Keratinocyte (primary cell): ENCODE data around the gene LMTK2. TPM values are rescaled to one million over a fixed set of nuclear protein-coding genes. Genes with fewer than 3 reads are reported as not detected.

Experiments used
- DNase-seq: peaks from one replicate; pipeline ENCODE4 v3.0.0-alpha.2; 2011; ENCODE audit warnings: low read depth, missing footprints, low spot score
- FAIRE-seq: peaks from 2 replicates; lab custom pipeline; 2011; peaks lifted over from hg19 to GRCh38; lab: Jason Lieb, UNC
- H2AFZ ChIP-seq: 2 replicates; pipeline ENCODE4 v1.6.0; 2012; ENCODE audit warnings: low read length, control low read depth, inconsistent platforms; ENCODE audit not compliant: control insufficient read depth
- H3K27ac ChIP-seq: 2 replicates; pipeline ENCODE4 v1.5.1; 2011; ENCODE audit warnings: low read length; ENCODE audit not compliant: control insufficient read depth, insufficient read depth
- H3K27me3 ChIP-seq: 3 replicates; pipeline ENCODE4 v1.6.0; 2011; ENCODE audit warnings: low read length; ENCODE audit not compliant: control insufficient read depth, insufficient read depth; ENCODE audit errors: extremely low read depth
- H3K36me3 ChIP-seq, 2 experiments: 2 replicates in 1 of 2; 3 replicates in 1 of 2; pipeline ENCODE4 v1.5.1; 2011; ENCODE audit warnings: low read length in 2 of 2, mild to moderate bottlenecking in 1 of 2; ENCODE audit not compliant: control insufficient read depth in 2 of 2, insufficient read depth in 2 of 2; ENCODE audit errors: extremely low read depth in 1 of 2
- H3K4me1 ChIP-seq: 3 replicates; pipeline ENCODE4 v1.5.1; 2011; ENCODE audit warnings: low read length; ENCODE audit not compliant: control insufficient read depth, insufficient read depth; ENCODE audit errors: extremely low read depth
- H3K4me2 ChIP-seq: 3 replicates; pipeline ENCODE4 v1.6.0; 2011; ENCODE audit warnings: low read depth, low read length; ENCODE audit not compliant: control insufficient read depth, insufficient read depth; ENCODE audit errors: extremely low read depth
- H3K4me3 ChIP-seq, 3 experiments: fragments of 200-600 bp in 1 of 3; sonication (generic) in 1 of 3; 2 replicates in 2 of 3; 3 replicates in 1 of 3; pipeline ENCODE4 v1.5.1; 2011 to 2016; ENCODE audit warnings: low read length in 3 of 3, mild to moderate bottlenecking in 3 of 3, control low read depth in 2 of 3, inconsistent platforms in 1 of 3, low read depth in 1 of 3, mixed read lengths in 1 of 3, mixed run types in 1 of 3, moderate library complexity in 1 of 3; ENCODE audit not compliant: control insufficient read depth in 2 of 3, insufficient read depth in 2 of 3; ENCODE audit errors: extremely low read depth in 1 of 3
- H3K79me2 ChIP-seq: 2 replicates; pipeline ENCODE4 v1.6.0; 2012; ENCODE audit warnings: low read length; ENCODE audit not compliant: control insufficient read depth, insufficient read depth
- H3K9ac ChIP-seq: 3 replicates; pipeline ENCODE4 v1.6.0; 2011; ENCODE audit warnings: low read length; ENCODE audit not compliant: control insufficient read depth, insufficient read depth; ENCODE audit errors: extremely low read depth
- H3K9me1 ChIP-seq: 3 replicates; pipeline ENCODE4 v1.6.0; 2011; ENCODE audit warnings: low read length; ENCODE audit not compliant: control insufficient read depth, insufficient read depth; ENCODE audit errors: extremely low read depth
- H3K9me3 ChIP-seq: 2 replicates; pipeline ENCODE4 v1.5.1; 2012; ENCODE audit warnings: low read depth, low read length; ENCODE audit not compliant: control insufficient read depth
- H4K20me1 ChIP-seq: 3 replicates; pipeline ENCODE4 v1.6.0; 2011; ENCODE audit warnings: low read length; ENCODE audit not compliant: control insufficient read depth, insufficient read depth; ENCODE audit errors: extremely low read depth
- EZH2 ChIP-seq: IDR thresholded peaks from one replicate; pipeline ENCODE4 v1.6.1; 2012; ENCODE audit warnings: inconsistent platforms, mild to moderate bottlenecking, low read length, moderate library complexity
- dilution Hi-C: fragments of 300-500 bp; cut with MboI; formaldehyde crosslinking; loops from one replicate; pipeline ENCODE4 v1.7.0; 2020; ENCODE audit warnings: low sequenced_read_pairs; ENCODE audit not compliant: extremely low pct_ligation_motif_present
- polyA plus RNA-seq, 5 experiments: library from polyadenylated mRNA; depleted of rRNA in 3 of 5; stranded (reverse) in 3 of 5; stranded (forward) in 1 of 5; unstranded in 1 of 5; fragments of >200 nt; gene quantifications; 1 replicate in 1 of 5; 2 replicates in 3 of 5; 3 replicates in 1 of 5; pipeline versions ENCODE4 v1.2.1 to v1.2.3, GENCODE V29; 2011 to 2012; ENCODE audit warnings: missing spikeins in 2 of 5, low read depth in 1 of 5, low replicate concordance in 1 of 5
- TF ChIP-seq, protein P1 (sequence below), 3 experiments: IDR thresholded peaks in 1 of 3; conservative IDR thresholded peaks in 1 of 3; optimal IDR thresholded peaks in 1 of 3; 2 replicates in 2 of 3; 3 replicates in 1 of 3; pipeline versions ENCODE3 to v1.5.1; 2011; ENCODE audit warnings: low read length in 3 of 3, mild to moderate bottlenecking in 3 of 3, moderate library complexity in 2 of 3, control low read depth in 1 of 3, inconsistent platforms in 1 of 3; ENCODE audit not compliant: insufficient read depth in 2 of 3; ENCODE audit errors: extremely low read depth in 1 of 3

The LMTK2 gene
- polyA plus RNA-seq, 1 donor (not counting 4 experiments of a cell fraction or from before 2014, with no cell fraction given): 6.6 TPM

DNA sequence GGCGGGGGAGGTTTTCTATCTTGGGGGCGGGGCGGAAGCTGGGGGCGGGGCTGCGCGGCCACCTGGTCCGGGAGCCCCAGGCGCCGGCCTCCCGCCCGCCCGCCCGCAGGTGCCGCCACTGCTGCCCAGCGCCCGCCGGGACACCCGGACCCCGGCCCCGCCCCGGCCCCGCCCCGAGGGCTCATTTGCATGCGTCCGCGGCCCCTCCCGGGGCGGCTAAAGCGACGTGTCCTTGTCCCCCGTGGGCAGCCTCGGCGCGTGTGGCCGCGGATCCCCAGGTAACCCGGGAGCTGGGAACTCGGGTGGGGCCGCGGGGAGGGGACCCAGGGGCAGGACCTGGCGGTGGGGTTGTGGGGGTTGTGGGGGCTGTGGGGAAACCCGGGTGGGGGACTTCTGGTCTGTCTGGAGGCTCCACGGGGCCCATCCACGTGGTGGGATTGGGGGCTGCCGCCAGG lies 104.6 kb downstream of the LMTK2 start, which contains the start of gene BHLHA15:
Gene BHLHA15, plus strand, starts transcription at position 219 of the 455 bp plus-strand sequence. CDS start 871 bp downstream, outside the sequence.
- no peaks in the 10 kb centered on the region for H4K20me1 ChIP-seq
- H3K9me1 ChIP-seq: no peaks in the 10 kb centered on the region
- no peak within 1 kb of the TSS for H3K4me2 ChIP-seq
- H3K27me3 ChIP-seq: no peaks in the 10 kb centered on the region
- H3K36me3 ChIP-seq: peaks cover 0 to 4% of the 10 kb centered on the region in 2 experiments
- H3K4me1 ChIP-seq: no peaks in the 10 kb centered on the region
- H3K4me3 ChIP-seq: peak within 1 kb of the TSS in 2 of 3 experiments; percentile 22
- TF ChIP-seq, protein P1, sequence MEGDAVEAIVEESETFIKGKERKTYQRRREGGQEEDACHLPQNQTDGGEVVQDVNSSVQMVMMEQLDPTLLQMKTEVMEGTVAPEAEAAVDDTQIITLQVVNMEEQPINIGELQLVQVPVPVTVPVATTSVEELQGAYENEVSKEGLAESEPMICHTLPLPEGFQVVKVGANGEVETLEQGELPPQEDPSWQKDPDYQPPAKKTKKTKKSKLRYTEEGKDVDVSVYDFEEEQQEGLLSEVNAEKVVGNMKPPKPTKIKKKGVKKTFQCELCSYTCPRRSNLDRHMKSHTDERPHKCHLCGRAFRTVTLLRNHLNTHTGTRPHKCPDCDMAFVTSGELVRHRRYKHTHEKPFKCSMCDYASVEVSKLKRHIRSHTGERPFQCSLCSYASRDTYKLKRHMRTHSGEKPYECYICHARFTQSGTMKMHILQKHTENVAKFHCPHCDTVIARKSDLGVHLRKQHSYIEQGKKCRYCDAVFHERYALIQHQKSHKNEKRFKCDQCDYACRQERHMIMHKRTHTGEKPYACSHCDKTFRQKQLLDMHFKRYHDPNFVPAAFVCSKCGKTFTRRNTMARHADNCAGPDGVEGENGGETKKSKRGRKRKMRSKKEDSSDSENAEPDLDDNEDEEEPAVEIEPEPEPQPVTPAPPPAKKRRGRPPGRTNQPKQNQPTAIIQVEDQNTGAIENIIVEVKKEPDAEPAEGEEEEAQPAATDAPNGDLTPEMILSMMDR (optimal IDR thresholded peaks at IDR 0.05 in 1 of 3, IDR thresholded peaks at IDR 0.05 in 1 of 3, conservative IDR thresholded peaks at IDR 0.05 in 1 of 3; ENCODE audit: extremely low read depth in 1 of 3, insufficient read depth in 2 of 3, low read length in 3 of 3): no peak
- no peak for TF ChIP-seq EZH2
- dilution Hi-C loops: no loop called here
- H3K79me2 ChIP-seq: no peaks in the 10 kb centered on the region
- no peak within 1 kb of the TSS for H3K27ac ChIP-seq
- FAIRE-seq: no peak
- no peaks in the 10 kb centered on the region for H3K9me3 ChIP-seq
- DNase-seq: no peak
- no peak within 1 kb of the TSS for H3K9ac ChIP-seq
- H2AFZ ChIP-seq: no peak within 1 kb of the TSS

- DNase-seq (no peak), FAIRE-seq (no peak)
- Histone ChIP-seq H3K27me3 (no peaks in the 10 kb centered on the region), H3K9ac (no peak overlapping the region), H3K9me1 (no peaks in the 10 kb centered on the region), H3K36me3 (peaks cover 0 to 3% of the 10 kb centered on the region in 2 experiments), H2AFZ (no peak overlapping the region), H3K4me2 (no peak overlapping the region), H3K4me1 (no peaks in the 10 kb centered on the region), H3K4me3 (peak overlapping the region in 1 of 3 experiments; percentile 22), H3K9me3 (no peaks in the 10 kb centered on the region), H4K20me1 (no peaks in the 10 kb centered on the region), H3K27ac (no peak overlapping the region), H3K79me2 (no peaks in the 10 kb centered on the region)
- dilution Hi-C loops: no loop called here
- no peak for TF ChIP-seq EZH2
- TF ChIP-seq, protein P1 (optimal IDR thresholded peaks at IDR 0.05 in 1 of 3, IDR thresholded peaks at IDR 0.05 in 1 of 3, conservative IDR thresholded peaks at IDR 0.05 in 1 of 3; ENCODE audit: extremely low read depth in 1 of 3, insufficient read depth in 2 of 3, low read length in 3 of 3): no peak
Observed at GRCh38 chr7:98211676-98212531, 105.2 kb downstream of the LMTK2 start.
